ENCODE measurements around the gene RRP9.
"Not testable (repeated sequence)": the region's sequence is repeated elsewhere in the genome, so short reads cannot be mapped to it uniquely, and the experiment has no call there.

Gene RRP9

GRCh38 chr3:51938780-51939425, 2.8 kb downstream of the RRP9 start:
- DNase-seq (ENCODE audit: low read depth in 3 of 3), result no peak

GRCh38 chr3:51937611-51938450, 3.9 kb downstream of the RRP9 start:
- DNase-seq (ENCODE audit: low read depth in 3 of 3), result no peak

- DNase-seq (ENCODE audit: low read depth in 3 of 3), result no peak
These were observed 4.7 kb downstream of the RRP9 start for GRCh38 chr3:51937014-51937413.

GRCh38 chr3:51935886-51936755, 5.6 kb downstream of the RRP9 start:
- no peak for DNase-seq (ENCODE audit: low read depth in 3 of 3)

- no peak for DNase-seq (ENCODE audit: low read depth in 3 of 3)
These were observed 6.5 kb downstream of the RRP9 start for GRCh38 chr3:51934991-51935885.

- DNase-seq (ENCODE audit: low read depth in 3 of 3), result no peak
These were observed 7.4 kb downstream of the RRP9 start for GRCh38 chr3:51934139-51934850.

GRCh38 chr3:51933471-51934138, 8.1 kb downstream of the RRP9 start:
- DNase-seq (ENCODE audit: low read depth in 3 of 3), result no peak

GRCh38 chr3:51932471-51933370, 9.0 kb downstream of the RRP9 start:
- no peak for DNase-seq (ENCODE audit: low read depth in 3 of 3)

GRCh38 chr3:51931756-51932155, 9.9 kb downstream of the RRP9 start:
- no peak for DNase-seq (ENCODE audit: low read depth in 3 of 3)

GRCh38 chr3:51930439-51930838, 11.3 kb downstream of the RRP9 start:
- no peak for DNase-seq (ENCODE audit: low read depth in 3 of 3)

- DNase-seq (ENCODE audit: low read depth in 3 of 3), result no peak
These were observed 12.2 kb downstream of the RRP9 start for GRCh38 chr3:51929420-51930003.

GRCh38 chr3:51928981-51929380, 12.7 kb downstream of the RRP9 start:
- DNase-seq (ENCODE audit: low read depth in 3 of 3), result not testable (repeated sequence)

- no peak for DNase-seq (ENCODE audit: low read depth in 3 of 3)
These were observed 13.3 kb downstream of the RRP9 start for GRCh38 chr3:51928438-51928837.

GRCh38 chr3:51927061-51927977, 14.4 kb downstream of the RRP9 start:
- no peak for DNase-seq (ENCODE audit: low read depth in 3 of 3)

- no peak for DNase-seq (ENCODE audit: low read depth in 3 of 3)
These were observed 20.6 kb downstream of the RRP9 start for GRCh38 chr3:51921081-51921578.

- no peak for DNase-seq (ENCODE audit: low read depth in 3 of 3)
These were observed 25.3 kb downstream of the RRP9 start for GRCh38 chr3:51916418-51916817.

GRCh38 chr3:51908026-51908425, 33.7 kb downstream of the RRP9 start:
- no peak for DNase-seq (ENCODE audit: low read depth in 3 of 3)
